H9 (cell line): Measurements from ENCODE around the gene GRIA1. TPM values are rescaled to one million over a fixed set of nuclear protein-coding genes. Genes with fewer than 3 reads are reported as not detected.

Experiments
- DNase-seq: peaks from one replicate; pipeline ENCODE4 v3.0.0-alpha.2; 2017
- H2AFZ ChIP-seq: one replicate; pipeline ENCODE4 v1.6.1; 2013; ENCODE audit warnings: mild to moderate bottlenecking, low read length, control low read depth, moderate library complexity
- H2AK5ac ChIP-seq: 2 replicates; pipeline ENCODE4 v1.6.1; 2013; ENCODE audit warnings: low read length, control low read depth, mixed read lengths; ENCODE audit not compliant: insufficient read length
- H2BK120ac ChIP-seq: one replicate; pipeline ENCODE4 v1.6.1; 2013; ENCODE audit warnings: low read depth, mild to moderate bottlenecking, low read length, control low read depth, inconsistent platforms; ENCODE audit not compliant: poor library complexity, severe bottlenecking
- H2BK12ac ChIP-seq: 2 replicates; pipeline ENCODE4 v1.6.1; 2013; ENCODE audit warnings: low read length, control low read depth, mixed read lengths, low read depth; ENCODE audit not compliant: insufficient read length
- H2BK15ac ChIP-seq: 2 replicates; pipeline ENCODE4 v1.6.1; 2013; ENCODE audit warnings: low read depth, low read length, control low read depth
- H2BK20ac ChIP-seq: one replicate; pipeline ENCODE4 v1.6.1; 2013; ENCODE audit warnings: low read depth, mild to moderate bottlenecking, low read length, control low read depth, inconsistent platforms; ENCODE audit not compliant: poor library complexity, severe bottlenecking
- H2BK5ac ChIP-seq: 2 replicates; pipeline ENCODE4 v1.6.1; 2013; ENCODE audit warnings: low read length, control low read depth, mixed read lengths; ENCODE audit not compliant: insufficient read length
- H3K14ac ChIP-seq: 2 replicates; pipeline ENCODE4 v1.6.1; 2013; ENCODE audit warnings: low read length, control low read depth; ENCODE audit not compliant: insufficient read depth
- H3K18ac ChIP-seq: 2 replicates; pipeline ENCODE4 v1.6.1; 2013; ENCODE audit warnings: low read depth, mild to moderate bottlenecking, mixed read lengths, low read length, control low read depth; ENCODE audit not compliant: insufficient read length
- H3K23ac ChIP-seq: 2 replicates; pipeline ENCODE4 v1.6.1; 2013; ENCODE audit warnings: low read length, control low read depth, mixed read lengths, low read depth; ENCODE audit not compliant: insufficient read length
- H3K23me2 ChIP-seq: 2 replicates; pipeline ENCODE4 v1.6.1; 2013; ENCODE audit warnings: low read depth, mild to moderate bottlenecking, mixed read lengths, low read length, control low read depth; ENCODE audit not compliant: insufficient read length, poor library complexity, severe bottlenecking
- H3K27ac ChIP-seq: 2 replicates; pipeline ENCODE4 v1.5.1; 2013; ENCODE audit warnings: low read length, control low read depth, mixed read lengths, low read depth; ENCODE audit not compliant: insufficient read length
- H3K27me3 ChIP-seq: 2 replicates; pipeline ENCODE4 v1.6.1; 2013; ENCODE audit warnings: low read length, control low read depth, inconsistent platforms; ENCODE audit not compliant: insufficient read depth
- H3K4ac ChIP-seq: 2 replicates; pipeline ENCODE4 v1.6.1; 2013; ENCODE audit warnings: low read depth, mild to moderate bottlenecking, control low read depth, inconsistent platforms, low read length, moderate library complexity
- H3K4me1 ChIP-seq: 2 replicates; pipeline ENCODE4 v1.6.1; 2013; ENCODE audit warnings: low read length, control low read depth, inconsistent platforms; ENCODE audit not compliant: insufficient read depth
- H3K4me2 ChIP-seq: 2 replicates; pipeline ENCODE4 v1.6.1; 2013; ENCODE audit warnings: low read length, control low read depth, mixed read lengths; ENCODE audit not compliant: insufficient read length, insufficient read depth
- H3K56ac ChIP-seq: 2 replicates; pipeline ENCODE4 v1.6.1; 2013; ENCODE audit warnings: low read depth, mild to moderate bottlenecking, mixed read lengths, low read length, control low read depth; ENCODE audit not compliant: insufficient read length
- H3K79me1 ChIP-seq: 2 replicates; pipeline ENCODE4 v1.6.1; 2013; ENCODE audit warnings: low read depth, mild to moderate bottlenecking, moderate library complexity, low read length, control low read depth, inconsistent platforms; ENCODE audit not compliant: insufficient read depth, poor library complexity, severe bottlenecking
- H3K79me2 ChIP-seq: 2 replicates; pipeline ENCODE4 v1.6.1; 2013; ENCODE audit warnings: low read length, control low read depth, inconsistent platforms; ENCODE audit not compliant: insufficient read depth
- H3K9ac ChIP-seq: 2 replicates; pipeline ENCODE4 v1.6.1; 2013; ENCODE audit warnings: low read length, control low read depth, mixed read lengths; ENCODE audit not compliant: insufficient read length; ENCODE audit errors: extremely low read depth
- H3K9me3 ChIP-seq: one replicate; pipeline ENCODE4 v1.6.1; 2013; ENCODE audit warnings: low read depth, low read length, inconsistent platforms; ENCODE audit not compliant: control insufficient read depth
- H3T11ph ChIP-seq: one replicate; pipeline ENCODE4 v1.6.1; 2013; ENCODE audit warnings: mild to moderate bottlenecking, low read length, control low read depth, inconsistent platforms
- H4K20me1 ChIP-seq: one replicate; pipeline ENCODE4 v1.6.1; 2013; ENCODE audit not compliant: control insufficient read depth, insufficient read length, insufficient read depth
- H4K5ac ChIP-seq: 2 replicates; pipeline ENCODE4 v1.6.1; 2013; ENCODE audit warnings: low read depth, mild to moderate bottlenecking, mixed read lengths, low read length, control low read depth; ENCODE audit not compliant: insufficient read length
- H4K8ac ChIP-seq: replicated peaks from 2 replicates; pipeline ENCODE4 v1.6.1; 2013; ENCODE audit warnings: low read length, control low read depth, mixed read lengths, low read depth; ENCODE audit not compliant: insufficient read length
- H4K91ac ChIP-seq: 2 replicates; pipeline ENCODE4 v1.6.1; 2013; ENCODE audit warnings: low read depth, mild to moderate bottlenecking, moderate library complexity, mixed read lengths, low read length, control low read depth; ENCODE audit not compliant: insufficient read length
- H3K27ac Mint-ChIP-seq, 3 experiments: 2 replicates in 2 of 3; 3 replicates in 1 of 3; pipeline ENCODE4 v1.8.0; 2020 to 2021; ENCODE audit warnings: mixed read lengths in 3 of 3, mild to moderate bottlenecking in 1 of 3, moderate library complexity in 1 of 3
- H3K27me3 Mint-ChIP-seq: 2 replicates; pipeline ENCODE4 v1.8.0; 2021; ENCODE audit warnings: low read depth, mild to moderate bottlenecking, moderate library complexity, mixed read lengths
- H3K36me3 Mint-ChIP-seq, 3 experiments: 2 replicates in 2 of 3; 3 replicates in 1 of 3; pipeline ENCODE4 v1.8.0; 2020 to 2021; ENCODE audit warnings: low read depth in 3 of 3, mixed read lengths in 3 of 3; ENCODE audit not compliant: insufficient read depth in 1 of 3
- H3K4me1 Mint-ChIP-seq, 2 experiments: 2 replicates each; pipeline ENCODE4 v1.8.0; 2020; ENCODE audit warnings: mixed read lengths in 2 of 2
- H3K4me3 Mint-ChIP-seq, 2 experiments: 2 replicates in 1 of 2; 3 replicates in 1 of 2; pipeline ENCODE4 v1.8.0; 2020 to 2021; ENCODE audit warnings: mild to moderate bottlenecking in 2 of 2, mixed read lengths in 2 of 2, moderate library complexity in 1 of 2
- H3K9me3 Mint-ChIP-seq, 2 experiments: 2 replicates in 1 of 2; 3 replicates in 1 of 2; pipeline ENCODE4 v1.8.0; 2020; ENCODE audit warnings: mild to moderate bottlenecking in 2 of 2, mixed read lengths in 2 of 2, moderate library complexity in 1 of 2
- WGBS: extraction: QIAGEN DNeasy Blood & Tissue Kit; methylation state at CpG from one replicate; pipeline ENCODE4 v1.1.7; 2013; ENCODE audit warnings: missing lambda C conversion rate, low lambda C conversion rate, mixed read lengths; ENCODE audit not compliant: insufficient read length; ENCODE audit errors: extremely low coverage; 5-methylcytosine and 5-hydroxymethylcytosine counted together
- long read RNA-seq: library from polyadenylated mRNA; unstranded; transcript quantifications from one replicate; pipeline ENCODE4 v2.0.0, GENCODE V29; 2020
- total RNA-seq: library from RNA; stranded (reverse); gene quantifications from 2 replicates; pipeline ENCODE4 v1.2.1, GENCODE V29; 2021
- TF ChIP-seq, protein P1 (sequence below): fragments of 200-600 bp; sonication (generic); conservative IDR thresholded peaks from 3 replicates; pipeline ENCODE4 v1.8.0; 2021; ENCODE audit warnings: antibody characterized with exemption, mild to moderate bottlenecking

The GRIA1 gene
- total RNA-seq, result 0.31 and 0.52 TPM in 2 replicates
- long read RNA-seq, partial matches to known transcripts, result 1 of 1 reads
- long read RNA-seq, other reads (novel, unspliced or antisense), result 0 of 1 reads

DNA sequence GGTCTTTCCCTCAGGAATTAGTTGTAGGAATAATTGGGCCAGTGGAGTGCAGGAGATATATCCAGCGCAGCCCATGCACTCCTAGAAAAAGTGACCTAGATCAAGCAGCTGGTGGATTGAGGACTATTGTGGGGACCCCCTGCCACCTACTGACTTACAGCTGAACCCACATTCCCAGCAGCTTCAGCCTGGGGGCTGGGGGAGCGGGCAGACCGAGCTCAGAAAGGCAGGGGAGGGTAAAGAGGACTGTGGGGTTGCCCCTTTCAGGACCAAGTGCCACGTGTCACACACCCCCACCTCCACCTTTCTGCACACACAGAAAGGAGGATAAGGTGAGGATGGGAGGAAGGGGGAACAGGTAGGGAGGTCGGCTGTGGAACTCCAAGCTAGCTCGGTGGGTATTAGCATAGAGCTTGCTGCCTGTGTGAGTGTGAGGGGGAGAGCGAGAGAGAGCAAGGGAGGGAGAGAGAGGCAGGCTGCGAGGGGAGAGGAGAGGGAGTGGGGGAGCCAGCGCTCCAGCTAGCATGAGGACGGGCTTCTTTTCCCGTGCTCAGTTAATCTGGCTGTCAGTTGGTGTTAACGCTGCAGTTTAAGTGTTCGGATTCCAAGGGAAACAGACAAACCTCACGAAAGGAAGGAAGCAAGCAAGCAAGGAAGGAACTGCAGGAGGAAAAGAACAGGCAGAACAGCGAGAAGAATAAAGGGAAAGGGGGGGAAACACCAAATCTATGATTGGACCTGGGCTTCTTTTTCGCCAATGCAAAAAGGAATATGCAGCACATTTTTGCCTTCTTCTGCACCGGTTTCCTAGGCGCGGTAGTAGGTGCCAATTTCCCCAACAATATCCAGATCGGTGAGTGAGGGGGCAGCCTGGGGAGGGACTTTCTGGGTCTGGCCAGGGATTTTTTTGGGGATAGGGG, at the start of gene GRIA1:
GRIA1 (plus strand) TSS at position 553 of the 920 bp plus-strand sequence.
- H3K36me3 Mint-ChIP-seq, result no peaks in the 10 kb centered on the region
- peak within 1 kb of the TSS; percentile 53 to 81 for H3K4me3 Mint-ChIP-seq
- Histone ChIP-seq H3K14ac (peak within 1 kb of the TSS; percentile 33; the same call in 1 of the 2 replicates), H3K23ac (no peak within 1 kb of the TSS), H3K18ac (peak within 1 kb of the TSS; percentile 31), H3K56ac (no peak within 1 kb of the TSS), H3T11ph (no peak within 1 kb of the TSS), H2BK20ac (no peak within 1 kb of the TSS), H4K5ac (no peak within 1 kb of the TSS), H2BK120ac (no peak within 1 kb of the TSS), H3K27ac (no peak within 1 kb of the TSS), H2AK5ac (no peak within 1 kb of the TSS), H2BK5ac (no peak within 1 kb of the TSS), H3K9ac (no peak within 1 kb of the TSS), H3K79me2 (no peaks in the 10 kb centered on the region), H3K4me1 (no peaks in the 10 kb centered on the region), H4K91ac (no peak within 1 kb of the TSS), H2AFZ (peak within 1 kb of the TSS; percentile 10), H3K27me3 (no peaks in the 10 kb centered on the region; the same call in 1 of the 2 replicates), H2BK15ac (no peak within 1 kb of the TSS), H3K9me3 (no peaks in the 10 kb centered on the region), H3K4me2 (peak within 1 kb of the TSS; percentile 73), H3K23me2 (peaks cover 8% of the 10 kb centered on the region), H2BK12ac (no peak within 1 kb of the TSS), H3K4ac (no peak within 1 kb of the TSS), H3K79me1 (no peaks in the 10 kb centered on the region), H4K8ac (no peak within 1 kb of the TSS), H4K20me1 (no peaks in the 10 kb centered on the region)
- peak within 1 kb of the TSS in 2 of 3 experiments; percentile 24 to 29; a peak in 2 of 7 replicates for H3K27ac Mint-ChIP-seq
- H3K27me3 Mint-ChIP-seq, result peaks cover 31% of the 10 kb centered on the region
- H3K9me3 Mint-ChIP-seq, result no peaks in the 10 kb centered on the region
- DNase-seq, result peak; percentile 64
- H3K4me1 Mint-ChIP-seq, result peaks cover 30% of the 10 kb centered on the region in 2 experiments
- WGBS, result no CpG with 5 or more reads among the region's 20 CpGs
- TF ChIP-seq, protein P1, sequence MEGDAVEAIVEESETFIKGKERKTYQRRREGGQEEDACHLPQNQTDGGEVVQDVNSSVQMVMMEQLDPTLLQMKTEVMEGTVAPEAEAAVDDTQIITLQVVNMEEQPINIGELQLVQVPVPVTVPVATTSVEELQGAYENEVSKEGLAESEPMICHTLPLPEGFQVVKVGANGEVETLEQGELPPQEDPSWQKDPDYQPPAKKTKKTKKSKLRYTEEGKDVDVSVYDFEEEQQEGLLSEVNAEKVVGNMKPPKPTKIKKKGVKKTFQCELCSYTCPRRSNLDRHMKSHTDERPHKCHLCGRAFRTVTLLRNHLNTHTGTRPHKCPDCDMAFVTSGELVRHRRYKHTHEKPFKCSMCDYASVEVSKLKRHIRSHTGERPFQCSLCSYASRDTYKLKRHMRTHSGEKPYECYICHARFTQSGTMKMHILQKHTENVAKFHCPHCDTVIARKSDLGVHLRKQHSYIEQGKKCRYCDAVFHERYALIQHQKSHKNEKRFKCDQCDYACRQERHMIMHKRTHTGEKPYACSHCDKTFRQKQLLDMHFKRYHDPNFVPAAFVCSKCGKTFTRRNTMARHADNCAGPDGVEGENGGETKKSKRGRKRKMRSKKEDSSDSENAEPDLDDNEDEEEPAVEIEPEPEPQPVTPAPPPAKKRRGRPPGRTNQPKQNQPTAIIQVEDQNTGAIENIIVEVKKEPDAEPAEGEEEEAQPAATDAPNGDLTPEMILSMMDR, result no peak
